Measurements from ENCODE around the gene MDFI. TPM values are rescaled to one million over a fixed set of nuclear protein-coding genes. Genes with fewer than 3 reads are reported as not detected.

Gene MDFI
- total RNA-seq, 1 donor from 2014 or later: not detected

DNA sequence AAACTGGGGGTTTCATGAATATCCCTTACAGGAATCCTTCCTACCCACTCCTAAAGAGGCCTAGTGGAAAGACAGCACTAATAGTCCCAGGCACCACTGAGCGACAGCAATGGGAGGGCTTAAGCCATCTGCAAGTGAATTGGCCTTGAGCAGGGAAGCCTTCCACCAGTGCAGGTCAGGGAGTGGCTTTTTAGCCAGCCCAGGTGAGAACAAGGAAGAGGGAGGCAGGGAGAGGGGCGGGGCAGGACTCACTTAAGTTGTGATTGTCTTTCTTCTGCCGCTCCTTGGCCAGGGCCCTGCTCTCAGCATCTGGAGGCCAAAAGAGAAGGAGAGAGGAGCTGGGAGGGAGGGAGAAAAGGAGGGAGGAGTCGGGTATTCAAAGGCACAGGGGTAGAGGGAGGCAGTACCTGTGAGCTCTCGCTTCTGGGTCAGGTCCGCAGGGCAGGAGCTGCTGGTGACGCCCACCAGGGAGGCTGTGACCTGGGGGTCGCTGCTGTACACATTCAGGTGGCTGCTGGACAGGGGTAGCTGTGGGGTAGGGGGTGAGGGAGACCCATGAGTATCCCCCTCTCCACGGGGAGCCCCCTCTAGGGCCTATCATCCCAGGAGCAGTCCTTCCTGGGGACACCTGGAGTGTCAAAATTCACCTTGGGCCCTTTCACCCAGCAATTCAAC is 49.4 kb downstream of the MDFI start:
- no peak for DNase-seq (ENCODE audit: low spot score)
- H3K36me3 Mint-ChIP-seq (ENCODE audit: low read depth): no peaks in the 10 kb centered on the region
- no peak overlapping the region for H3K27ac Mint-ChIP-seq
- H3K4me3 Mint-ChIP-seq (ENCODE audit: low read depth): no peak overlapping the region
- H3K9me3 Mint-ChIP-seq: no peaks in the 10 kb centered on the region
- intact Hi-C loops (cut with micrococcal nuclease): no loop called here
- peaks cover 5% of the 10 kb centered on the region for H3K4me1 Mint-ChIP-seq (ENCODE audit: low read depth)
- no peaks in the 10 kb centered on the region for H3K27me3 Mint-ChIP-seq (ENCODE audit: low read depth)

DNA sequence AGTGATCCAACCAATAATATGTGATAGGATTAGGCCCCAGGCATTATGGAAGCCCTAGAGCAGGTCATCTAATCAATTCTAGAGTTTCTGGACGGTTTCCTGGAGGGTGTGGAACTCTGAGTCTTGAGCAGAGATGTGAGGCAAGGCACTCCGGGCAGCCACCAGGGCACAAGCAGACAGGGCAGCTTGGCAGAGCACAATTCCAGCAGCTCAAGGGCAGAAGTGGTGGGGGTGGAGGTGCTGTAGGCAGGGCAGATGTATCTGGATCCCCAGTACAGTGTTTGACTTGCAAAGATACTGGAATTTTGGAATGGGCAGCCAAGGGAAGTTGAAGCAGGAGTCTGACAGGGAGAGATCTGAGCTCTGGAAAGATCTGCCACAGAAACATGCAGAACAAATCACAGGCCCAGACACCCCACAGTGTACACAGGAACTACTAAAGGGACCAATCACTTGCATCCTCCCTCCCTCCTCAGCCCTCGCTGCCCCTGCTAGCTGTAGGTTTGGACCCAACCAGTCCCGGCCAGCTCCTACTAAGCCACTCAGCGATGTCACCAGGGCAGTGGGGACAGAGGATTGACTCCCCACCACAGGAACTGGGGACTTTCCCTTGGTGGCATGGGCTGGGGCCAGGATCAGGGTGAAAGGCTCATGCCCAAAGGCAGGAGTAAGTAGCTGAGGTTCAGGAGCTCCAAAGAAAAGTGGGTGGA is 50.1 kb downstream of the MDFI start:
- H3K4me1 Mint-ChIP-seq (ENCODE audit: low read depth): peaks cover 3% of the 10 kb centered on the region
- no peak overlapping the region for H3K4me3 Mint-ChIP-seq (ENCODE audit: low read depth)
- no peaks in the 10 kb centered on the region for H3K36me3 Mint-ChIP-seq (ENCODE audit: low read depth)
- no peaks in the 10 kb centered on the region for H3K27me3 Mint-ChIP-seq (ENCODE audit: low read depth)
- intact Hi-C loops (cut with micrococcal nuclease): no loop called here
- no peak for DNase-seq (ENCODE audit: low spot score)
- H3K27ac Mint-ChIP-seq: peak overlapping the region; percentile 44
- no peaks in the 10 kb centered on the region for H3K9me3 Mint-ChIP-seq

DNA sequence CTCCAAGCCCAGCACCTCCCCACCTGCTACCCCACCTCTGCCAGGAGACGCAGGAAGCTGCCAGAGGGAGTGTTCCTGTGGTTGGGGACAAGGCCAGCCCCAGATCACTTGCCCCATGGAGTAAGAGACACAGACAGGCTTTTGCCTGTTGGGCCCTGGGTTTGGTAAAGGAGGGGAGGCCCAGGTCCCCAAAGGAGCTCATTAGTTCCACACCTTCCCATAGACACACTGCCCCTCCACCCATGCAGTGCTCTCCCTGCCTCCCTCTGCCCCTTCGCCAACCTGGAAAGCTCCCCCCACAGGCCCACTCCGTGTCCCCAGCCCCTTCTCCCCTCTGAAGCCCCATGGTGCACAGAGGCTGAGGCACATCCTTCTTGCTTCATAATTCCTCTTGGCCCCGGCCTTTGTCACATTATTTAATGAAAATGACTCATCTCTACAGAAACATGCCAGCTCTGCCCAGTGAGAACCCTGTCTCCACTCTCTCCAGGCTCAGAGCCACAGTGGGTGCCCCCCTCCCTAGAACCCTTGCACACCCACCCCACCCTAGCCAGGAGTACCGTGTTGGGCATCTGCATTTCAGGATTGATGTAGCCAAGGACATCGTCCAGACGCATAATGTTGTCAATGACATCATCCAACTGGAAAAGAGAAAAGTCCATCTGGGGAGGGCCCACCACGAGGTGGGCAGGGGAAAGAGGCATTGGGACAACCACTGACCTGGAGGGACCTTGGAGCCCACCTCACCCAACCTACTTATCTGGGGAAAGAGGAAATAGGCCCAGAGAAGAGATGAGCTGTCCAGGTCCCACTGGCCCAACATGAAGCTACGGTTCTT is 51.1 kb downstream of the MDFI start:
- no peaks in the 10 kb centered on the region for H3K27me3 Mint-ChIP-seq (ENCODE audit: low read depth)
- intact Hi-C loops (cut with micrococcal nuclease): no loop called here
- H3K36me3 Mint-ChIP-seq (ENCODE audit: low read depth): no peaks in the 10 kb centered on the region
- no peaks in the 10 kb centered on the region for H3K4me1 Mint-ChIP-seq (ENCODE audit: low read depth)
- H3K27ac Mint-ChIP-seq: no peak overlapping the region
- DNase-seq (ENCODE audit: low spot score): no peak
- no peak overlapping the region for H3K4me3 Mint-ChIP-seq (ENCODE audit: low read depth)
- no peaks in the 10 kb centered on the region for H3K9me3 Mint-ChIP-seq

DNA sequence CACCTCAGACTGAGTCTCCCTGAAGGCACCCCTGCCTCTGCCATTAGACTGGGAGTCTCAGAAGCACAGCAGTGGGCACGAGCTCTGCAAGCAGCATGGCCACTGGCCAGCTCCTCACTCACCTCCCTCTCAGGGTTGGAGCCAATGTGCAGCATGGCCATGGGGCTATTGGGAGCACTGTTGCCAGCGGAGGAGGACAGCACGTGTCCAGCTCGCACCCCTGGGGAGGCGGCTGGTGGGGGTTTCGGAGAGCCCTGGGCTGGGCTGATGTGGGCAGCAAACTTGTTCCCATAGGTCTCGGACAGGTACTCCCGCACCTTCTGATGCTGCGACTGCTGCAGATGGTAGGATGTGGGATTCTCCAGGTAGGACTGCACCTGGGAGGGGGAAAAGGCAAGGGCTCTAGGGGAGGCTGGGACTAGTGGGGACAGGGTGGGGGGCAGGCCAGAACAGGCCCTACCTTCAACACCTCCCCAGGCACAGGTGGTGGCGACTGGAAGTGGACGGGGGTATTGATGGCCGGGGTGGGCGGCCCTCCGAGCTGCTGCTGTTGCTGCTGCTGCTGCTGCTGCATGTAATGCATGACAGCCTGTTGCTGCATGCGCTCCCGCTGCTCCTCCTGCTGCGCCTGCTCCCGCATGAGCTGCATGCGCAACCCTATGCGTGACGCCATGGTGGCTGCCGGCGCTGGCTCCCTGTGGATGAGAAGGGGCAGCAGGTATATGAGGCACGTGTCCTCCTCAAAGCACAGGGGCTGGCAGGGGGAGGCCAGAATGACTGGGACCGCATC is 52.5 kb downstream of the MDFI start:
- DNase-seq (ENCODE audit: low spot score): no peak
- Mint-ChIP-seq H3K4me3 (ENCODE audit: low read depth) (no peak overlapping the region), H3K27me3 (ENCODE audit: low read depth) (no peaks in the 10 kb centered on the region), H3K27ac (no peak overlapping the region), H3K9me3 (no peaks in the 10 kb centered on the region), H3K36me3 (ENCODE audit: low read depth) (no peaks in the 10 kb centered on the region), H3K4me1 (ENCODE audit: low read depth) (no peaks in the 10 kb centered on the region)
- intact Hi-C loops (cut with micrococcal nuclease): no loop called here

DNA sequence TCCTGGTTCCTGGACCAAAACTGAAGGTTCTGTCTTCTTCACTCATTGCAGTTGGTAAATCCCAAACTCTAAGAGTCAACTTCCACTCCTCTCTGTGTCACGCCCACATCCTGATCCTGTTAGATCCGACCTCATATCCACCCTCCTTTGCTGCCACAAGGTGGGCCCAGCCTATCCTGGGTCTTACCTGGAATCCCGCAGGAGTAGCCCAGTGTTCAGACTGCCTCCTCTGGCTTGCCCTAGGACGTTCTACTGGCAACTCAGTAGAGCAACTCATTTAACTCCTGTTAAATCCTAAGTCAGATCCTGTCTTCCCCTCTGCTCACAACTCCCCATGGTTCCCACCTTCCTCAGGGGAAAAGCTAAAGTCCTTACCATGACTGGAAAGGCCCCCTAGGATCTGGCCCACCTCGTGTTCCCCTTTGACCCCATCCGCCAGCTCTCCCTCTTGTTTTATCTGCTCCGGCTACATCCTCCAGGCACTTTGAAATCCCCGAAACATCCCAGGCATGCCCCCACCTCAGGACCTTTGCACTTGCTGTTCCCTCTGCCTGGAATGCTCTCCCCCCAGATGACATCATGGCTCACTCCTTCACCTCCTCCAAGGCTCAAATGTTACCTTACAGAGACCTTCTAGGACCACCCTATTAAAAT is 53.3 kb downstream of the MDFI start:
- H3K36me3 Mint-ChIP-seq (ENCODE audit: low read depth): no peaks in the 10 kb centered on the region
- no peaks in the 10 kb centered on the region for H3K27me3 Mint-ChIP-seq (ENCODE audit: low read depth)
- no peak for DNase-seq (ENCODE audit: low spot score)
- H3K9me3 Mint-ChIP-seq: no peaks in the 10 kb centered on the region
- H3K4me3 Mint-ChIP-seq (ENCODE audit: low read depth): no peak overlapping the region
- H3K4me1 Mint-ChIP-seq (ENCODE audit: low read depth): no peaks in the 10 kb centered on the region
- no peak overlapping the region for H3K27ac Mint-ChIP-seq
- intact Hi-C loops (cut with micrococcal nuclease): no loop called here

DNA sequence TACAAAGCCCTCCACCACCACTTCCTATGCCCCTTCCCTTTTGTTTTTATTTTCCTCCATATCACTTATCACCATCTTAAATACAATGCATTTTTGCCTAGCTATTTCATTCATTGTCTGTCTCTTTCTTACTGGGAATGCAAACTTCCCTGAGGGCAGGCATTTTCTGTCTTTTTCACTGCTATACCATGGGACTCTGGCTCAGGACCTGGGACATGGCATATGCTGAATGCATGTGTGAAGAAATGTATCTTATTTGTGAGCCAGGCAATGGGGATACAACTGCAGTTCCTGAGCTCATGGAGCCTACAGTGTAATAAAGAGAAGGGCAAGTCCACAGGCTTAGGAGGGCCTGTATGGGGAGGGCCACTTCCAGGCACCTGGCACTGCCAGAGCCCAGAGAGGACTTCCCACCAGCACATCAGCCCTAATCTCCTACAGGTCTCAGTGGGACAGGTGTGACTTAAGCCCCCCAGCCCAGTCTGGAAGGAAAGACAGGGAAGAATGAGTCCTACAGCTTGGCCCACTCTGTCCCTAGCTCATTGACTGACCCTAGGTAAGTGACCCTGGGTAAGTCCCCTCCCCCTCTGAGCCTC is 53.9 kb downstream of the MDFI start:
- Mint-ChIP-seq H3K27me3 (ENCODE audit: low read depth) (no peaks in the 10 kb centered on the region), H3K4me1 (ENCODE audit: low read depth) (no peaks in the 10 kb centered on the region), H3K27ac (no peak overlapping the region), H3K36me3 (ENCODE audit: low read depth) (no peaks in the 10 kb centered on the region), H3K4me3 (ENCODE audit: low read depth) (no peak overlapping the region), H3K9me3 (no peaks in the 10 kb centered on the region)
- intact Hi-C loops (cut with micrococcal nuclease): no loop called here
- DNase-seq (ENCODE audit: low spot score): no peak

DNA sequence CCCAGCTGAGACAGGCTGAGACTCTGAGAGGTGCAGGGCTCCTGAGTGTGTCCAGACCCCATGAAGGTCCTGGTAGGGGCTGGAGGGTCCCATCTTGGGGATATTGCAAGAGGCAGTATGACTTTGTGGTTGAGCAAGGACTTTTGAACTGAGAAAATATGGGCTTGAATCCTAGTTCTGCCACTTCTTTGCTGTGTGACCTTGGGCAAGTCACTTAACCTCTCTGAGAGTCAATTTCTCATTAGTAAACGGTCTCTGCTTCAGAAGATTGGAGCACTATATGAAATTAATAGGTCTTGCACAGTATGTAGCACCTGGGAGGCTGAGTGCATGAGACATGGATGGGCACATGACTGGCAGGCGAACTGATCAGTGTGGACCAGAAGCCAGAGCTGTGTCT is 54.5 kb downstream of the MDFI start:
- intact Hi-C loops (cut with micrococcal nuclease): no loop called here
- no peaks in the 10 kb centered on the region for H3K27me3 Mint-ChIP-seq (ENCODE audit: low read depth)
- no peak overlapping the region for H3K27ac Mint-ChIP-seq
- no peak overlapping the region for H3K4me3 Mint-ChIP-seq (ENCODE audit: low read depth)
- DNase-seq (ENCODE audit: low spot score): no peak
- H3K36me3 Mint-ChIP-seq (ENCODE audit: low read depth): no peaks in the 10 kb centered on the region
- H3K4me1 Mint-ChIP-seq (ENCODE audit: low read depth): no peaks in the 10 kb centered on the region
- H3K9me3 Mint-ChIP-seq: no peaks in the 10 kb centered on the region

DNA sequence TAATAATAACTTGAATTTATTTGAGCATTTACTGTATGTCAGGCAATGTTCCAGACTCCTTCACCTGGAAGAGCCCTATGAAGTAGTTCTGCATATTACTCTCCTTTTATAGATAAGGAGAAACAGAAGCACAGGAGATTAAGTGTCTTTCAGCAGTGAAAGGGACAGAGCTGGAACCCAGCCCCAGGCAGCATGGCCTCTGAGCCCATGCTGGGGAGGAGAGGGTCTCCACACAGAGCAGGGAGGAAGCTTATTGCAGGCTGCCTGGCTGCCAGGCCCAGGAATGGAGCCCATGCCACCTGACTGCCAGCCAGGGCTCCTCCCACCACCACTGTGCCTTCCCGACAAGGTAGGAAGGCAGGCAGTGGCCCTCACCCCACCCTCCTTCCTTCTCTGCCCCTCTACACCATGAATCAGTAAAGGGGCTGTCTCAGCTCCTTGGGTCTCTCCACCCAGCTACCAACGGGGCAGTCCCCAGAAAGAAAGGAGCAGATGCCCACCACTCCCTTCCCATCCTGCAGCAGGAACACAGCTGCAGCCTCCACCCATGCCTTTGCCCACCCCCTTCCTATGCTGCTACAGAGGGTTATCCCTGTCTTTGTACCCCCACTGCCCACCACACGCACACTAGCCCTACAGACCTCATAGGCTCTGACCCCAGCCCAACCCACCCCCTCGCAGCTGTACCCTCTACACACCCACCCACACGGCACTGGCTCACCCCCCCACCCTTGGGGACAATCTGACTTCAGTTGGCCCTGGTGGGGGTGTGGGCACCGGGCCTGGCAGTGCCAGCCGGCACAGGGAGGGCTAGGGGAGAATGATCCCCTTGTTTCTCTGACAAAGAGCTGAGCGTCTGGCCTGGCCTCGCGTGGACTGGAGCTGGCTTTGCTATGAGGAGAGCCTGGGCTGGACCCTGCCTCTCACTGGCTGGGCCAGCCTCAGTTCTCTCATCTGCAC is 55.3 kb downstream of the MDFI start:
- H3K27me3 Mint-ChIP-seq (ENCODE audit: low read depth): no peaks in the 10 kb centered on the region
- no peak overlapping the region for H3K27ac Mint-ChIP-seq
- H3K9me3 Mint-ChIP-seq: no peaks in the 10 kb centered on the region
- no peak overlapping the region for H3K4me3 Mint-ChIP-seq (ENCODE audit: low read depth)
- no peaks in the 10 kb centered on the region for H3K36me3 Mint-ChIP-seq (ENCODE audit: low read depth)
- H3K4me1 Mint-ChIP-seq (ENCODE audit: low read depth): no peaks in the 10 kb centered on the region
- no peak for DNase-seq (ENCODE audit: low spot score)
- intact Hi-C loops (cut with micrococcal nuclease): no loop called here

DNA sequence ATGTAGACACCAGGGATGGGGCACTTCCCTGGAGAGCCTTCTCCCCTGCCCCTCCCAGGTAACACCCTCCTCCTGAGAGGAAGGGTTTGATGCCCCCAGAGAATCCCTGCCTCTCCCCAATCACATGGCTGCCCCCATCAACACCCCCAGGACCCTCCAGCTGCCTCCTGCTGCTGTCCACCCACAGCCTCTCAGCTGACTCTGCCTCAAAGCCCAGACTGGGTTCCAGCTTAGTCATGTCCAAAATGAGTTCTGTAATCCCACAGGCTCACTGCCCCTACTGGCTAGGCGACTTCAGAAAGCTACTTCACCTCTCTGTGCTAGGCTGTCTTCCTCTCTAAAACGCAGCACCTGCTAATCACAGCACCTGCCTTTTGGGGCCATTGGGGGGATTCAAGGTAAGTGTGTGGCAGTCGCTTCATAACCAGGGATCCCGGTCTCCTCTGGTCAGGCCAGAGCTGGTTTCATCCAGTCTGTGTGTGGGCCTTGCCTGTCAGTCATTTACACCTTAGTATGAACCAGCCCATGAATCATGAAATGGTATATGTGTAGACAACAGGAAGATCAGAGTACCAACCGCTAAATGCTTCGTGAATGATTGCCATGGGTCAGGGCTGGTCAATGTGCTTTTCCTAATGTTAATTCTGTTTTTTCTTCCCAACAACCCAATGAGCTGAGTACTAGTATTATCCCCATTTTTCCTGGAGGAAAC is 56.7 kb downstream of the MDFI start:
- intact Hi-C loops (cut with micrococcal nuclease): no loop called here
- no peaks in the 10 kb centered on the region for H3K36me3 Mint-ChIP-seq (ENCODE audit: low read depth)
- H3K4me1 Mint-ChIP-seq (ENCODE audit: low read depth): no peaks in the 10 kb centered on the region
- H3K27me3 Mint-ChIP-seq (ENCODE audit: low read depth): no peaks in the 10 kb centered on the region
- no peak for DNase-seq (ENCODE audit: low spot score)
- H3K27ac Mint-ChIP-seq: no peak overlapping the region
- H3K4me3 Mint-ChIP-seq (ENCODE audit: low read depth): no peak overlapping the region
- H3K9me3 Mint-ChIP-seq: no peaks in the 10 kb centered on the region

DNA sequence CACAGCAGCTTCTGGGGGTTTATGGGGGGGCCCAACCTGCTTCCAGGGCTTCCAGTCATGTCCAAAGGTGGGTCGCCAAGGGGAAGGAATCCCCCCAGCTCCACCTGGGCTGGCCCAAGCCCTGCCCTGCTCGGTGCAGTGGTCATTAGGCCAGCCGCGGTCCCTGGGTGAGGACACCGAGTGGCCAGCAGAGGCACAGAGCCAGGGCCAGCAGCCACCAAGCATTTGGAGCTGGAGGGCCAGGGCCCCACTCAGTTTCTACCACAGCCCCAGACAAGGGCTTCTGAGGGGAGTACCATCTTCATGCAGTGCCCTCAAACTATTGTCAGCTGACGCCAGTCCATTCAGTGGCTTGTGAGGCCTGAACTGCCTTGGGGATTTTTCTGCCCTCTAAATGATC is 57.6 kb downstream of the MDFI start:
- H3K4me1 Mint-ChIP-seq (ENCODE audit: low read depth): no peaks in the 10 kb centered on the region
- intact Hi-C loops (cut with micrococcal nuclease): no loop called here

DNA sequence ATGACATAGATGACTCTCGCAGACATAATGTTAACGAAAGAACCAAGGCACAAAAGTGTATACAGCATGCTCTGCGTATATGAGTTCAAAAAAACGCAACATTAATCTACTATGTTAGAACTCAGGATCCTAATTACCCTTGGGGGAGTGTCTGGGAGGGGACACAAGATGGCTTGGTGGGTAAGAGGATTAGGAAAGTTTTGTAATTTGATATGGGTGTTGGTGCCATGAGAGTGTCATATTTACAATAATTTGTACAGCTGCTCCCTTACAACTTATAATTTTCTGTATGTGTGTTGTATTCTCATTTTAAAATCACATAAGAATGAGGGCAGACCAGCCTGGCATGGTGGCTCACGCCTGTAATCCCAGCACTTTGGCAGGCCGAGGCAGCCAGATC is 58.5 kb downstream of the MDFI start:
- no peaks in the 10 kb centered on the region for H3K4me1 Mint-ChIP-seq (ENCODE audit: low read depth)
- DNase-seq (ENCODE audit: low spot score): no peak
- no peak overlapping the region for H3K27ac Mint-ChIP-seq
- H3K27me3 Mint-ChIP-seq (ENCODE audit: low read depth): no peaks in the 10 kb centered on the region
- H3K4me3 Mint-ChIP-seq (ENCODE audit: low read depth): no peak overlapping the region
- H3K36me3 Mint-ChIP-seq (ENCODE audit: low read depth): no peaks in the 10 kb centered on the region
- intact Hi-C loops (cut with micrococcal nuclease): no loop called here
- no peaks in the 10 kb centered on the region for H3K9me3 Mint-ChIP-seq

More for the DNA sequence above, 57.6 kb downstream of the MDFI start:
- H3K36me3 Mint-ChIP-seq (ENCODE audit: low read depth): no peaks in the 10 kb centered on the region
- H3K27me3 Mint-ChIP-seq (ENCODE audit: low read depth): no peaks in the 10 kb centered on the region
- DNase-seq (ENCODE audit: low spot score): no peak
- H3K9me3 Mint-ChIP-seq: no peaks in the 10 kb centered on the region
- no peak overlapping the region for H3K4me3 Mint-ChIP-seq (ENCODE audit: low read depth)
- H3K27ac Mint-ChIP-seq: no peak overlapping the region
